A549 (cell line): ENCODE results near the gene SCIN. TPM values are rescaled to one million over a fixed set of nuclear protein-coding genes. Genes with fewer than 3 reads are reported as not detected.

Experiments used
- ATAC-seq, 2 experiments: fragments of 200-7000 bp in 1 of 2; fragments of >200 bp in 1 of 2; cut with Nextera tagmentation in 1 of 2; cut with Tn5 transposase in 1 of 2; 3 replicates each; pipeline versions ENCODE4 v1.8.0 to v1.9.1; 2018 to 2020; ENCODE audit warnings: mild to moderate bottlenecking in 1 of 2, moderate library complexity in 1 of 2
- CTCF ChIA-PET: fragments of 300-600 bp; sonication (Branson Sonifier 250); formaldehyde crosslinking; extraction: SDS; loops from one replicate; lab custom pipeline; 2021; ENCODE audit warnings: antibody characterized with exemption, inconsistent platforms; lab: Yijun Ruan, JAX
- POLR2A ChIA-PET: fragments of 350-600 bp; formaldehyde crosslinking; extraction: SDS; loops from one replicate; lab custom pipeline; 2021; ENCODE audit warnings: antibody characterized with exemption, inconsistent platforms; lab: Yijun Ruan, JAX
- DNase-seq, 2 experiments: peaks; one replicate each; pipeline versions ENCODE4 v3.0.0 to v3.0.0-alpha.2; 2011 to 2016; ENCODE audit warnings: low read depth in 1 of 2, low spot score in 1 of 2
- FAIRE-seq: peaks from 2 replicates; lab custom pipeline; 2011; peaks lifted over from hg19 to GRCh38; lab: Jason Lieb, UNC
- H3K27ac ChIP-seq, 2 experiments: fragments of >200 bp; sonication (Bioruptor Twin); formaldehyde crosslinking; 3 replicates each; pipeline ENCODE4 v1.5.1; 2016 to 2017
- H3K4me1 ChIP-seq: fragments of >200 bp; sonication (Bioruptor Twin); formaldehyde crosslinking; 3 replicates; pipeline ENCODE4 v1.6.1; 2016
- H3K4me2 ChIP-seq: fragments of >200 bp; sonication (Bioruptor Twin); formaldehyde crosslinking; 3 replicates; pipeline ENCODE4 v1.6.1; 2016
- H3K4me3 ChIP-seq: fragments of >200 bp; sonication (Bioruptor Twin); formaldehyde crosslinking; 3 replicates; pipeline ENCODE4 v1.5.1; 2016
- H3K9me3 ChIP-seq: fragments of >200 bp; sonication (Bioruptor Twin); formaldehyde crosslinking; 3 replicates; pipeline ENCODE4 v1.6.1; 2016
- CBX8 ChIP-seq: fragments of 200-600 bp; sonication (generic); IDR thresholded peaks from 2 replicates; pipeline ENCODE4 v1.6.1; 2016
- CHD2 ChIP-seq: fragments of 150-350 bp; IDR thresholded peaks from 2 replicates; pipeline ENCODE4 v1.6.1; 2014; ENCODE audit warnings: low read length; ENCODE audit not compliant: partially characterized antibody
- CHD4 ChIP-seq: fragments of 200-600 bp; sonication (generic); IDR thresholded peaks from 2 replicates; pipeline ENCODE4 v1.6.1; 2016; ENCODE audit warnings: antibody characterized with exemption, mild to moderate bottlenecking, borderline replicate concordance
- EHMT2 ChIP-seq: fragments of 200-600 bp; sonication (generic); IDR thresholded peaks from 2 replicates; pipeline ENCODE4 v1.6.1; 2016; ENCODE audit warnings: antibody characterized with exemption, low read depth, mild to moderate bottlenecking, moderate library complexity
- EP300 ChIP-seq, 2 experiments: fragments of >200 bp; sonication (Bioruptor Twin); formaldehyde crosslinking; IDR thresholded peaks; 2 replicates in 1 of 2; 3 replicates in 1 of 2; pipeline ENCODE4 v1.6.1; 2016 to 2017
- FOXS1 ChIP-seq: fragments of 250-450 bp; sonication (Bioruptor Pico); IDR thresholded peaks from 2 replicates; pipeline ENCODE4 v1.5.0; 2020; ENCODE audit warnings: mild to moderate bottlenecking, moderate library complexity
- GATA3 ChIP-seq: IDR thresholded peaks from 2 replicates; pipeline ENCODE4 v1.6.1; 2012; ENCODE audit warnings: borderline replicate concordance
- HDAC2 ChIP-seq: fragments of 200-600 bp; sonication (generic); IDR thresholded peaks from 2 replicates; pipeline ENCODE4 v1.6.1; 2016
- HEYL ChIP-seq: fragments of 250-450 bp; sonication (Bioruptor Pico); IDR thresholded peaks from 2 replicates; pipeline ENCODE4 v1.8.0; 2021; ENCODE audit warnings: mild to moderate bottlenecking, moderate library complexity
- HOXB13 ChIP-seq: fragments of 250-450 bp; sonication (Bioruptor Pico); IDR thresholded peaks from 2 replicates; pipeline ENCODE4 v1.5.0; 2020; ENCODE audit warnings: low read depth, mild to moderate bottlenecking, moderate library complexity
- KDM1A ChIP-seq: fragments of 200-600 bp; sonication (generic); IDR thresholded peaks from 2 replicates; pipeline ENCODE4 v1.6.1; 2016; ENCODE audit warnings: low read depth, mild to moderate bottlenecking
- MAZ ChIP-seq: fragments of 150-350 bp; IDR thresholded peaks from 2 replicates; pipeline ENCODE4 v1.6.1; 2014; ENCODE audit warnings: antibody characterized with exemption, low read depth, low read length, borderline replicate concordance
- MYC ChIP-seq: IDR thresholded peaks from 2 replicates; pipeline ENCODE4 v1.6.1; 2012; ENCODE audit warnings: mild to moderate bottlenecking, inconsistent platforms, low read length, improper control_type of control experiment, borderline replicate concordance
- NPAS2 ChIP-seq: fragments of 250-450 bp; sonication (Bioruptor Pico); IDR thresholded peaks from 2 replicates; pipeline ENCODE4 v1.8.0; 2022; ENCODE audit warnings: mild to moderate bottlenecking, moderate library complexity, borderline replicate concordance
- RAD21 ChIP-seq, 2 experiments: fragments of >200 bp in 1 of 2; sonication (Bioruptor Twin) in 1 of 2; formaldehyde crosslinking in 1 of 2; IDR thresholded peaks in 1 of 2; conservative IDR thresholded peaks in 1 of 2; 2 replicates in 1 of 2; 3 replicates in 1 of 2; pipeline ENCODE4 v1.6.1; 2012 to 2018; ENCODE audit warnings: inconsistent platforms in 1 of 2
- RARB ChIP-seq: fragments of 250-450 bp; sonication (Bioruptor Pico); IDR thresholded peaks from 2 replicates; pipeline ENCODE4 v1.8.0; 2021; ENCODE audit warnings: mild to moderate bottlenecking, moderate library complexity
- RFX5 ChIP-seq: fragments of 450-650 bp; IDR thresholded peaks from 2 replicates; pipeline ENCODE4 v1.7.1; 2014; ENCODE audit warnings: antibody characterized with exemption, mild to moderate bottlenecking, moderate library complexity
- RNF2 ChIP-seq: fragments of 200-600 bp; sonication (generic); IDR thresholded peaks from 2 replicates; pipeline ENCODE4 v1.6.1; 2016; ENCODE audit warnings: low read depth, mild to moderate bottlenecking, antibody characterized with exemption, moderate library complexity, borderline replicate concordance
- SMC3 ChIP-seq: fragments of >200 bp; sonication (Bioruptor Twin); formaldehyde crosslinking; IDR thresholded peaks from 3 replicates; pipeline ENCODE4 v1.6.1; 2018; ENCODE audit warnings: inconsistent platforms
- TFCP2L1 ChIP-seq: fragments of 250-450 bp; sonication (Bioruptor Pico); IDR thresholded peaks from 2 replicates; pipeline ENCODE4 v1.5.0; 2021; ENCODE audit warnings: mild to moderate bottlenecking
- TP53 ChIP-seq: fragments of 250-450 bp; sonication (Bioruptor Pico); IDR thresholded peaks from 2 replicates; pipeline ENCODE4 v1.5.0; 2021; ENCODE audit warnings: mild to moderate bottlenecking, moderate library complexity
- ZC3H11A ChIP-seq: fragments of 450-650 bp; IDR thresholded peaks from 2 replicates; pipeline ENCODE4 v1.6.1; 2014; ENCODE audit warnings: antibody characterized with exemption, mild to moderate bottlenecking
- WGBS: methylation state at CpG from one replicate; pipeline ENCODE4 v1.1.6; 2017; ENCODE audit errors: missing lambda C conversion rate; 5-methylcytosine and 5-hydroxymethylcytosine counted together
- polyA plus RNA-seq, 4 experiments: library from polyadenylated mRNA; depleted of rRNA in 3 of 4; stranded (reverse); fragments of >200 nt; fragmentation: RNase III in 1 of 4; extraction: RNeasy Plus Mini Kit Qiagen cat#74134 plus additional on column Dnase treatment in 1 of 4; gene quantifications; 2 replicates in 3 of 4; 3 replicates in 1 of 4; pipeline ENCODE4 v1.2.3, GENCODE V29; 2011 to 2017
- TF ChIP-seq, protein P1 (sequence below): fragments of >200 bp; sonication (Bioruptor Twin); formaldehyde crosslinking; IDR thresholded peaks from 3 replicates; pipeline ENCODE4 v1.5.1; 2016
- TF ChIP-seq, protein P2 (sequence below): fragments of >200 bp; sonication (Bioruptor Twin); formaldehyde crosslinking; IDR thresholded peaks from 2 replicates; pipeline ENCODE4 v1.6.1; 2016
- TF ChIP-seq, protein P3 (sequence below): fragments of >200 bp; sonication (Bioruptor Twin); formaldehyde crosslinking; IDR thresholded peaks from 3 replicates; pipeline ENCODE4 v1.6.1; 2016
- TF ChIP-seq, protein P4 (sequence below): IDR thresholded peaks from 2 replicates; pipeline ENCODE4 v1.6.1; 2012

Gene SCIN
- polyA plus RNA-seq, 2 of the 4 experiments (the other 2 are of a cell fraction): 0.05 to 0.27 TPM

DNA sequence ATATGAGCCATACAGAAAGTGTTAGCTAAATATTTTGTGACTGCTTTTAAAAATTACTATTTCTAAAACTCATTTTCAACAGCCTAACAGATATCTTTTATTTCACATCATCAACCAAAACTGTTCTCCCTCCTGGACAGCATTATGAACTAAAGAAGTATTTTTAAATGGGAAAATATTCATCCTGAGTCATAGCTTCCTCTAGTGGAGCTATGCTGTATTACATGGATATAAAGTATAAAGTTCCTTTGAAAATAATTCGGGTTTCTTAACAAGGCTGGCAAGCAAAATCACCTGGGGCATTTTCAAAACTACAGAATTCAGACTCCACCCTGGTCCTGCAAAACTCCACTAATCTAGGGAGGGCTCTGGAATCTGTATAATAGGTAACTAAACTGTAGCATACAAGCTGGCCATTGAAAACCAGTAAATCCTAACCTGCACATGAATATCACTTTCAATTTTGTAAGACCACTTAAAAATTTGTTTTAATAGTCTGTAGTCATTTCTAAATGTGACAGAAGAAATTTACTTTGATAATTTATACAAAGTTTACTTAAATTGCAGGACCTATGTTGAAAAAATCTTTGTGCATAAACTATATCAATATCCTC is 53.5 kb downstream of the SCIN start:
- CTCF ChIA-PET: interaction anchor here (1.0 to 4.4 kb wide), 15 partner anchors 11 to 114 kb away, joined by 3 to 49 read pairs (median 6); no protein-coding TSS in a partner anchor
- 0% methylated on average over 1 of the region's 1 CpG for WGBS
- TF ChIP-seq CBX8 (no peak), HOXB13 (CRISPR knock-in tag) (no peak), RAD21 (conservative IDR thresholded peaks at IDR 0.05 in 1 of 2, IDR thresholded peaks at IDR 0.05 in 1 of 2) (peak; percentile 91 to 92), ZC3H11A (no peak), FOXS1 (CRISPR knock-in tag) (no peak), MAZ (no peak), SMC3 (peak; percentile 93), RNF2 (no peak), RFX5 (no peak), EHMT2 (no peak)
- TF ChIP-seq, protein P1, sequence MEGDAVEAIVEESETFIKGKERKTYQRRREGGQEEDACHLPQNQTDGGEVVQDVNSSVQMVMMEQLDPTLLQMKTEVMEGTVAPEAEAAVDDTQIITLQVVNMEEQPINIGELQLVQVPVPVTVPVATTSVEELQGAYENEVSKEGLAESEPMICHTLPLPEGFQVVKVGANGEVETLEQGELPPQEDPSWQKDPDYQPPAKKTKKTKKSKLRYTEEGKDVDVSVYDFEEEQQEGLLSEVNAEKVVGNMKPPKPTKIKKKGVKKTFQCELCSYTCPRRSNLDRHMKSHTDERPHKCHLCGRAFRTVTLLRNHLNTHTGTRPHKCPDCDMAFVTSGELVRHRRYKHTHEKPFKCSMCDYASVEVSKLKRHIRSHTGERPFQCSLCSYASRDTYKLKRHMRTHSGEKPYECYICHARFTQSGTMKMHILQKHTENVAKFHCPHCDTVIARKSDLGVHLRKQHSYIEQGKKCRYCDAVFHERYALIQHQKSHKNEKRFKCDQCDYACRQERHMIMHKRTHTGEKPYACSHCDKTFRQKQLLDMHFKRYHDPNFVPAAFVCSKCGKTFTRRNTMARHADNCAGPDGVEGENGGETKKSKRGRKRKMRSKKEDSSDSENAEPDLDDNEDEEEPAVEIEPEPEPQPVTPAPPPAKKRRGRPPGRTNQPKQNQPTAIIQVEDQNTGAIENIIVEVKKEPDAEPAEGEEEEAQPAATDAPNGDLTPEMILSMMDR: peak; percentile 90
- TF ChIP-seq, protein P2, sequence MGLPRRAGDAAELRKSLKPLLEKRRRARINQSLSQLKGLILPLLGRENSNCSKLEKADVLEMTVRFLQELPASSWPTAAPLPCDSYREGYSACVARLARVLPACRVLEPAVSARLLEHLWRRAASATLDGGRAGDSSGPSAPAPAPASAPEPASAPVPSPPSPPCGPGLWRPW: no peak
- no peak overlapping the region for H3K27ac ChIP-seq
- FAIRE-seq (no peak), ATAC-seq (peak; percentile 34 to 68; a peak in 3 of 6 replicates), DNase-seq (peak; percentile 21 to 35)
- H3K4me3 ChIP-seq: no peak overlapping the region
- no peaks in the 10 kb centered on the region for H3K9me3 ChIP-seq
- POLR2A ChIA-PET: interaction anchor here (1.0 kb wide), 1 partner anchor 99 kb away, joined by 4 read pairs; no protein-coding TSS in a partner anchor
- H3K4me1 ChIP-seq: peaks cover 6% of the 10 kb centered on the region; the same call in 2 of the 3 replicates
- H3K4me2 ChIP-seq: peak overlapping the region; percentile 65

GRCh38 chr7:12625836-12626235 is 55.3 kb downstream of the SCIN start:
- no peaks in the 10 kb centered on the region; the same call in 2 of the 3 replicates for H3K4me1 ChIP-seq
- CTCF ChIA-PET: interaction anchor here (0.7 to 3.3 kb wide), 6 partner anchors 61 to 547 kb away, joined by 3 to 23 read pairs (median 5); partner anchors contain the start of gene ARL4A
- no peaks in the 10 kb centered on the region for H3K9me3 ChIP-seq
- FAIRE-seq (no peak), DNase-seq (no peak), ATAC-seq (no peak)
- POLR2A ChIA-PET: no interaction called here
- 50% methylated on average over 4 of the region's 4 CpGs for WGBS
- TF ChIP-seq CHD2: no peak
- no peak for TF ChIP-seq RNF2
- no peak for TF ChIP-seq TFCP2L1 (CRISPR knock-in tag)
- TF ChIP-seq MYC: no peak
- TF ChIP-seq HDAC2: no peak
- TF ChIP-seq, protein P3, sequence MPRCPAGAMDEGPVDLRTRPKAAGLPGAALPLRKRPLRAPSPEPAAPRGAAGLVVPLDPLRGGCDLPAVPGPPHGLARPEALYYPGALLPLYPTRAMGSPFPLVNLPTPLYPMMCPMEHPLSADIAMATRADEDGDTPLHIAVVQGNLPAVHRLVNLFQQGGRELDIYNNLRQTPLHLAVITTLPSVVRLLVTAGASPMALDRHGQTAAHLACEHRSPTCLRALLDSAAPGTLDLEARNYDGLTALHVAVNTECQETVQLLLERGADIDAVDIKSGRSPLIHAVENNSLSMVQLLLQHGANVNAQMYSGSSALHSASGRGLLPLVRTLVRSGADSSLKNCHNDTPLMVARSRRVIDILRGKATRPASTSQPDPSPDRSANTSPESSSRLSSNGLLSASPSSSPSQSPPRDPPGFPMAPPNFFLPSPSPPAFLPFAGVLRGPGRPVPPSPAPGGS: no peak
- no peak for TF ChIP-seq KDM1A
- no peak for TF ChIP-seq RFX5
- TF ChIP-seq HEYL (CRISPR knock-in tag): no peak
- TF ChIP-seq FOXS1 (CRISPR knock-in tag): no peak
- TF ChIP-seq HOXB13 (CRISPR knock-in tag): no peak
- TF ChIP-seq RARB (CRISPR knock-in tag): no peak
- TF ChIP-seq, protein P4, sequence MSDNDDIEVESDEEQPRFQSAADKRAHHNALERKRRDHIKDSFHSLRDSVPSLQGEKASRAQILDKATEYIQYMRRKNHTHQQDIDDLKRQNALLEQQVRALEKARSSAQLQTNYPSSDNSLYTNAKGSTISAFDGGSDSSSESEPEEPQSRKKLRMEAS: no peak
- TF ChIP-seq NPAS2 (CRISPR knock-in tag): no peak
- no peak for TF ChIP-seq TP53 (CRISPR knock-in tag)
- no peak for TF ChIP-seq CHD4
- TF ChIP-seq GATA3: no peak
- no peak for TF ChIP-seq EP300 (IDR thresholded peaks at IDR 0.05)
- H3K4me2 ChIP-seq: no peak overlapping the region
- no peak overlapping the region for H3K27ac ChIP-seq
- H3K4me3 ChIP-seq: no peak overlapping the region
